Suprapubic skin (tissue), 4 donors: ENCODE measurements around the gene BDH1. TPM values are rescaled to one million over a fixed set of nuclear protein-coding genes. Genes with fewer than 3 reads are reported as not detected.
"Not testable (repeated sequence)": the region's sequence is repeated elsewhere in the genome, so short reads cannot be mapped to it uniquely, and the experiment has no call there.

Experiments used
- DNase-seq, 2 donors: peaks; one replicate each; pipeline ENCODE4 v3.0.0-alpha.2; 2019; ENCODE audit warnings: low spot score in 2 of 2
- H3K27ac ChIP-seq: fragments of 200-600 bp; sonication (generic); one replicate; pipeline ENCODE4 v1.5.1; 2019
- H3K27me3 ChIP-seq: fragments of 200-600 bp; sonication (generic); one replicate; pipeline ENCODE4 v1.5.1; 2019
- H3K36me3 ChIP-seq: fragments of 200-600 bp; sonication (generic); one replicate; pipeline ENCODE4 v1.5.1; 2019
- H3K4me1 ChIP-seq: fragments of 200-600 bp; sonication (generic); one replicate; pipeline ENCODE4 v1.5.1; 2019
- H3K4me3 ChIP-seq: fragments of 200-600 bp; sonication (generic); one replicate; pipeline ENCODE4 v1.5.1; 2019; ENCODE audit warnings: mild to moderate bottlenecking
- H3K9me3 ChIP-seq: fragments of 200-600 bp; sonication (generic); one replicate; pipeline ENCODE4 v1.5.1; 2019
- EP300 ChIP-seq: sonication (generic); formaldehyde crosslinking; IDR thresholded peaks from one replicate; pipeline ENCODE4 v1.6.1; 2017; ENCODE audit warnings: antibody characterized with exemption
- POLR2A ChIP-seq, 2 donors: fragments of 450-650 bp; IDR thresholded peaks; one replicate each; pipeline ENCODE4 v1.6.1; 2017; ENCODE audit warnings: antibody characterized with exemption in 2 of 2, mild to moderate bottlenecking in 2 of 2, moderate library complexity in 2 of 2
- POLR2AphosphoS5 ChIP-seq, 3 donors: sonication (generic); formaldehyde crosslinking; IDR thresholded peaks; one replicate each; pipeline ENCODE4 v1.6.1; 2017; ENCODE audit warnings: antibody characterized with exemption in 3 of 3
- WGBS: methylation state at CpG from one replicate; pipeline ENCODE4 v1.1.5; 2018; 5-methylcytosine and 5-hydroxymethylcytosine counted together
- total RNA-seq, 4 donors: library from RNA; depleted of rRNA; stranded (reverse); fragments of >200 nt; gene quantifications; one replicate each; pipeline ENCODE4 v1.1.0, GENCODE V29; 2016
- TF ChIP-seq, protein P1 (sequence below), 2 donors: fragments of 200-600 bp in 1 of 2; fragments of 450-650 bp in 1 of 2; sonication (generic) in 1 of 2; IDR thresholded peaks; one replicate each; pipeline ENCODE4 v1.5.1; 2016 to 2019; ENCODE audit warnings: antibody characterized with exemption in 2 of 2, mild to moderate bottlenecking in 1 of 2, moderate library complexity in 1 of 2

Gene BDH1
- total RNA-seq, 4 donors from 2014 or later: 40.7 to 70.7 (median 43.1) TPM

DNA sequence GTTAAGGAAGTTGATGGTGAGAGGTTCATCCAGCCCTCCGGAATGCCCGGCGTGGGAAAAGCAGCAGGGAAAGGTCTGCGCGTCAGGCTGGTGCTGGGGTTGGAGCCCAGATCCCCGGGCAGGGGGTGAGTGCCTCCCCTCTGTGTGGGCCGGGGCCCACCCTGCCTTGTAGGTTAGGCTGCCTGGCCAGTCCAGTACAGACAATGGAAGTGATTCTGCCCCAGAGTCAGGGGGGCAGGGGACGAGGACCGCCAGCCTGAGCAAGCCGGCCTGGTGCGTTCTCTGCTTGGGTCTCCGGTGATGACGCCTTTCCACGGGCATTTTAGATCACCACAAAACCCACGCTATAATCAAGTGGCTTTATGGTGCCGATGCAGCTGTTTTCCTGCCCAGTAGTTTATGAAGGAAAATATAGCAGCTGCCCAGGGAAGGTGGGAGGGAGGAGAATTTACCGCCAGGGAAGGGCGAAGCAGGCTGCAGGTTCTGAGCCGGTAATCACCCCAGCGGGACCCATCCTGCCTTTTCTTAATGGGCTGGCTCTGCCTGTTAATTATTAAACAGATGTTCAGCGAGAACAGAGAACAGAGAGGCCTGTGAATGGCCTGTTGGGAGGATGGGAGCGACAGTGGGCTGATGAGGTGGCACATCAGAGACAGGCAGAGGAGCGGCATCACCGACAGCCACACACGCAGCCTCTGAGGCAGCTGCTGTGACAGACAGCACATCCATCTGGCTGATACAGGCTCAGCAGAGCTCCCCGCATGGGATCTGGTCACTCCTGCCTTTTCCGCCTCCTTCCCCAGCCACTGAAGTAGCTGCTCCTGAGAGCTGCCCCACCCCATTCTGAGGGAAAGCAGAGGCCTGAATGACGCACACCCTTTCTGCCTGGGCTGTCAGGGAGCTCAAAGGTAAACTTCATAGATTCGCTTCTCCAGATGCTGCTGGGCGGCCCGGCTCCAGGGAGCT lies 35.2 kb downstream of the BDH1 start:
- TF ChIP-seq POLR2AphosphoS5 (IDR thresholded peaks at IDR 0.05) (no peak), EP300 (no peak), POLR2A (IDR thresholded peaks at IDR 0.05) (no peak)
- TF ChIP-seq, protein P1, sequence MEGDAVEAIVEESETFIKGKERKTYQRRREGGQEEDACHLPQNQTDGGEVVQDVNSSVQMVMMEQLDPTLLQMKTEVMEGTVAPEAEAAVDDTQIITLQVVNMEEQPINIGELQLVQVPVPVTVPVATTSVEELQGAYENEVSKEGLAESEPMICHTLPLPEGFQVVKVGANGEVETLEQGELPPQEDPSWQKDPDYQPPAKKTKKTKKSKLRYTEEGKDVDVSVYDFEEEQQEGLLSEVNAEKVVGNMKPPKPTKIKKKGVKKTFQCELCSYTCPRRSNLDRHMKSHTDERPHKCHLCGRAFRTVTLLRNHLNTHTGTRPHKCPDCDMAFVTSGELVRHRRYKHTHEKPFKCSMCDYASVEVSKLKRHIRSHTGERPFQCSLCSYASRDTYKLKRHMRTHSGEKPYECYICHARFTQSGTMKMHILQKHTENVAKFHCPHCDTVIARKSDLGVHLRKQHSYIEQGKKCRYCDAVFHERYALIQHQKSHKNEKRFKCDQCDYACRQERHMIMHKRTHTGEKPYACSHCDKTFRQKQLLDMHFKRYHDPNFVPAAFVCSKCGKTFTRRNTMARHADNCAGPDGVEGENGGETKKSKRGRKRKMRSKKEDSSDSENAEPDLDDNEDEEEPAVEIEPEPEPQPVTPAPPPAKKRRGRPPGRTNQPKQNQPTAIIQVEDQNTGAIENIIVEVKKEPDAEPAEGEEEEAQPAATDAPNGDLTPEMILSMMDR (IDR thresholded peaks at IDR 0.05): no peak
- Histone ChIP-seq H3K36me3 (no peaks in the 10 kb centered on the region), H3K4me3 (no peak overlapping the region), H3K27ac (peak overlapping the region; percentile 39), H3K9me3 (no peaks in the 10 kb centered on the region), H3K27me3 (no peaks in the 10 kb centered on the region), H3K4me1 (peaks cover 22% of the 10 kb centered on the region)
- WGBS: 80% methylated on average over 30 of the region's 31 CpGs
- no peak for DNase-seq

DNA sequence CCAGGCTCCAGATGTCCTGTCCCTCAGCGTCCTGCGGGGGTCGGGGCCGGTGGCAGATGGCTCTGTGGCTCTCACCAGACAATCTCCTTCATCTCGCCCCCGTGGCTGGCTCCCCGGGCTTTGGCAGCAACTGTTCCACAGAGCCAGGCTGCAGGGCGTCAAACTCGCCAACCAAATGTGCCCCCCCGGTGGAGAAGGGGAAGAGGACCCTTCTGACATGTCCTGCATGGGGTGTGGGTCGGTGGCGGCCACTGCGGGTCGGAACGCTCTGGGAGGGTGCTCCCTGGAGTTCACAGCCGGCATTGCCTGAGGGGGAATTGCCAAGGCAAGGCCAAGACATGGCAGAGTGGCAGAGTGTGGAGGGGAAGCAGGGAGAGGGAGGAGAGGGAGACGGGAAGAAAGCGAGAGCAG lies 36.0 kb downstream of the BDH1 start:
- WGBS: 83% methylated on average over 18 of the region's 18 CpGs
- Histone ChIP-seq H3K27me3 (no peaks in the 10 kb centered on the region), H3K9me3 (no peaks in the 10 kb centered on the region), H3K4me3 (no peak overlapping the region), H3K36me3 (no peaks in the 10 kb centered on the region), H3K4me1 (peaks cover 29% of the 10 kb centered on the region), H3K27ac (no peak overlapping the region)
- DNase-seq: no peak
- TF ChIP-seq, protein P1 (IDR thresholded peaks at IDR 0.05): no peak
- TF ChIP-seq POLR2AphosphoS5 (IDR thresholded peaks at IDR 0.05) (no peak), EP300 (no peak), POLR2A (IDR thresholded peaks at IDR 0.05) (no peak)

DNA sequence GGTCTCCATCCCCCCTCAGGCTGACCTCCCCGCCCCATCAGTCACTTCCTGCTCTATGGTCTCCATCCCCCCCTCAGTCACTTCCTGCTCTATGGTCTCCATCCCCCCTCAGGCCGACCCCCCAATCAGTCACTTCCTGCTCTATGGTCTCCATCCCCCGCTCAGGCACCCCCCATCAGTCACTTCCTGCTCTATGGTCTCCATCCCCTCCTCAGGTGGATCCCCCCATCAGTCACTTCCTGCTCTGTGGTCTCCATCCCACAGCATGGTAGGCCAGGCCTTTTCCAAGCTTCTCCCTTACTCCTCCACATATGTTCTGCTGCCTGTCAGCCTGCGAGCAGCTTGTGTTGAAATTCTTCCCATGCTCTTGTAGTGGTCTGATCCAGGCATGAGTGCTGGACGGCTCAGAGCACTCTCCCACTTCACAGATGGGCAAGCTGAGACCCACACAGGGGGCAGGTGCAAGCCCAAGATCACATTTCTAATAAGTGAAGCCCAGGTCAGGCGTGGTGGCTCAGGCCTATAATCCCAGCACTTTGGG lies 36.8 kb downstream of the BDH1 start:
- H3K36me3 ChIP-seq: no peaks in the 10 kb centered on the region
- H3K4me1 ChIP-seq: peaks cover 36% of the 10 kb centered on the region
- 86% methylated on average over 6 of the region's 6 CpGs for WGBS
- H3K9me3 ChIP-seq: no peaks in the 10 kb centered on the region
- no peak overlapping the region for H3K27ac ChIP-seq
- no peak for DNase-seq
- no peak overlapping the region for H3K4me3 ChIP-seq
- H3K27me3 ChIP-seq: no peaks in the 10 kb centered on the region
- TF ChIP-seq POLR2AphosphoS5 (IDR thresholded peaks at IDR 0.05): no peak

DNA sequence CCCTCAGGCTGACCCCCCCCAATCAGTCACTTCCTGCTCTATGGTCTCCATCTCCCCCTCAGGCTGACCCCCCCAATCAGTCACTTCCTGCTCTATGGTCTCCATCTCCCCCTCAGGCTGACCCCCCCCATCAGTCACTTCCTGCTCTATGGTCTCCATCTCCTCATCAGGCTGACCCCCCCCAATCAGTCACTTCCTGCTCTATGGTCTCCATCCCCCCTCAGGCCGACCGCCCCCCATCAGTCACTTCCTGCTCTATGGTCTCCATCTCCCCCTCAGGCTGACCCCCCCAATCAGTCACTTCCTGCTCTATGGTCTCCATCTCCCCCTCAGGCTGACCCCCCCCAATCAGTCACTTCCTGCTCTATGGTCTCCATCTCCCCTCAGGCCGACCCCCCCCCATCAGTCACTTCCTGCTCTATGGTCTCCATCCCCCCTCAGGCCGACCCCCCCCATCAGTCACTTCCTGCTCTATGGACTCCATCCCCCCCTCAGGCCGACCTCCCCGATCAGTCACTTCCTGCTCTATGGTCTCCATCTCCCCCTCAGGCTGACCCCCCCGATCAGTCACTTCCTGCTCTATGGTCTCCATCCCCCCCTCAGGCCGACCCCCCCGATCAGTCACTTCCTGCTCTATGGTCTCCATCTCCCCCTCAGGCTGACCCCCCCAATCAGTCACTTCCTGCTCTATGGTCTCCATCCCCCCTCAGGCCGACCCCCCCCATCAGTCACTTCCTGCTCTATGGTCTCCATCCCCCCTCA lies 37.7 kb downstream of the BDH1 start:
- peaks cover 40% of the 10 kb centered on the region for H3K4me1 ChIP-seq
- not testable (repeated sequence) for H3K36me3 ChIP-seq

DNA sequence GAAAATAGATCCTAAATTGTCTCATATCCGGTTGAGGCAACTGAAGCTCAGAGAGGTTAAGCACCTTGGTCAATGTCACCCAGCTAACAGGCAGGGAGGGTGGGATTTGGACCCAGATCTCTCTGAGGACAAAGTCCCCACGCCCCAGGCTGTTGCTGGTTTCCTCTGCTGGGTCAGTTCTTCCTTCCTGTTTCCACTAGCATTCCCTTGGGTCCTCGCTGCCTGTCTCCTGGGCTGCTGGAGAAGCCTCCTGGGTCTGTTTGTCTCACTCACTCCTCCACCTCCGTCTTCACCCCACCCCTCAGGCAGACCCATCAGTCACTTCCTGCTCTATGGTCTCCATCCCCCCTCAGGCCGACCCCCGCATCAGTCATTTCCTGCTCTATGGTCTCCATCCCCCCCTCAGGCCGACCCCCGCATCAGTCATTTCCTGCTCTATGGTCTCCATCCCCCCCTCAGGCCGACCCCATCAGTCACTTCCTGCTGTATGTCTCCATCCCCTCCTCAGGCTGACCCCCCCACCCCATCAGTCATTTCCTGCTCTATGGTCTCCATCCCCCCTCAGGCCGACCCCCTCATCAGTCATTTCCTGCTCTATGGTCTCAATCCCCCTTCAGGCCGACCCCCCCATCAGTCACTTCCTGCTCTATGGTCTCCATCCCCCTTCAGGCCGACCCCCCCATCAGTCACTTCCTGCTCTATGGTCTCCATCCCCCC lies 38.7 kb downstream of the BDH1 start:
- not testable (repeated sequence) for H3K36me3 ChIP-seq, H3K4me3 ChIP-seq, H3K27me3 ChIP-seq, DNase-seq, H3K9me3 ChIP-seq
- Histone ChIP-seq H3K4me1 (peaks cover 29% of the 10 kb centered on the region), H3K27ac (peak overlapping the region; percentile 53)
- 72% methylated on average over 10 of the region's 12 CpGs for WGBS

More for the DNA sequence above, 37.7 kb downstream of the BDH1 start:
- H3K27ac ChIP-seq, H3K9me3 ChIP-seq, DNase-seq, H3K4me3 ChIP-seq, H3K27me3 ChIP-seq: not testable (repeated sequence)
- no CpG with 5 or more reads among the region's 10 CpGs for WGBS

DNA sequence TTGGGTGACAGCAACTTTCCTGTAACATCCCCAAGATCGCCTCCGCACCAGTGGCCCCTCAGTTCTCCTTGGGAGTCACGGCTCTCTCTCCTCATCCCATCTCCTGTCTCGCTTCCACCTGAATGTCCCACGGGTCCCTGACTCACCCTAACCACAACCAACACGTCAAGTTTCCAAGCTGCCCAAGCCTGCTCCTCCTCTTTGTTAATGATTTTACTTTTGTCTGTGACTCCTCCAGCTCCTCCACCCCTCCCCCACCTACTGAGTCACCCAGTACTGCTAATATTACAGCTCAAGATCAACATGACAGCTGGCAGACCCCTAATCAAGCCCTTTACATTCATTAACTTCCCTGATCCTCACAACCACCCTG lies 39.3 kb downstream of the BDH1 start:
- H3K9me3 ChIP-seq: no peaks in the 10 kb centered on the region
- H3K27me3 ChIP-seq: no peaks in the 10 kb centered on the region
- no peak overlapping the region for H3K4me3 ChIP-seq
- TF ChIP-seq, protein P1 (IDR thresholded peaks at IDR 0.05): no peak
- no peak for TF ChIP-seq POLR2A (IDR thresholded peaks at IDR 0.05)
- TF ChIP-seq EP300: no peak
- TF ChIP-seq POLR2AphosphoS5 (IDR thresholded peaks at IDR 0.05): no peak
- no peak for DNase-seq
- 58% methylated on average over 6 of the region's 6 CpGs for WGBS
- H3K36me3 ChIP-seq: peaks cover 7% of the 10 kb centered on the region
- peak overlapping the region; percentile 53 for H3K27ac ChIP-seq
- peaks cover 25% of the 10 kb centered on the region for H3K4me1 ChIP-seq
